ENCODE measurements around the gene SMAD2.

SMAD2 gene

DNA sequence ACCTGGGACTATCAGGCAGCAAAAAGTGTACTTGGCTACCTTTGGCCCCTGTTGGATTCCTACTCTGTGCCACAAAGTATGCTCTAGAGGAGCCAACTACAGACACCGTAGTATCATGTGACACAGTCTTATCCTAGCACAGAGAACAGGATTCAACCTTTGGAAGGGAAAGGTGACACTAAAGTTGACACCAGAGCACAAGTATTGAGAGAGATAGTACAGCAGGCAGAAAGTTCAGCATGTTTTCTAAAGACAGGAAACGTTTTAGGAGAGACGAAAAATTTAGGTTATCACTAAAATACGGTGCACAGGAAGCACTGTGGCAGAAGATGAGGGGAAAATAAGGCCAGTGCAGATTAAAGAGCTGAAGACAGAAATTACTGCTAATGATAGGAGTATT, 18.6 kb downstream of the SMAD2 start:
- Mint-ChIP-seq H3K4me3 (no peak overlapping the region), H3K4me1 (peaks cover 40% of the 10 kb centered on the region), H3K27me3 (ENCODE audit: low read depth, poor library complexity) (peaks cover 2% of the 10 kb centered on the region), H3K27ac (peak overlapping the region; percentile 79), H3K9me3 (peaks cover 42% of the 10 kb centered on the region), H3K36me3 (ENCODE audit: low read depth) (peaks cover 63% of the 10 kb centered on the region)
- DNase-seq, result no peak
- TF ChIP-seq, protein P1, sequence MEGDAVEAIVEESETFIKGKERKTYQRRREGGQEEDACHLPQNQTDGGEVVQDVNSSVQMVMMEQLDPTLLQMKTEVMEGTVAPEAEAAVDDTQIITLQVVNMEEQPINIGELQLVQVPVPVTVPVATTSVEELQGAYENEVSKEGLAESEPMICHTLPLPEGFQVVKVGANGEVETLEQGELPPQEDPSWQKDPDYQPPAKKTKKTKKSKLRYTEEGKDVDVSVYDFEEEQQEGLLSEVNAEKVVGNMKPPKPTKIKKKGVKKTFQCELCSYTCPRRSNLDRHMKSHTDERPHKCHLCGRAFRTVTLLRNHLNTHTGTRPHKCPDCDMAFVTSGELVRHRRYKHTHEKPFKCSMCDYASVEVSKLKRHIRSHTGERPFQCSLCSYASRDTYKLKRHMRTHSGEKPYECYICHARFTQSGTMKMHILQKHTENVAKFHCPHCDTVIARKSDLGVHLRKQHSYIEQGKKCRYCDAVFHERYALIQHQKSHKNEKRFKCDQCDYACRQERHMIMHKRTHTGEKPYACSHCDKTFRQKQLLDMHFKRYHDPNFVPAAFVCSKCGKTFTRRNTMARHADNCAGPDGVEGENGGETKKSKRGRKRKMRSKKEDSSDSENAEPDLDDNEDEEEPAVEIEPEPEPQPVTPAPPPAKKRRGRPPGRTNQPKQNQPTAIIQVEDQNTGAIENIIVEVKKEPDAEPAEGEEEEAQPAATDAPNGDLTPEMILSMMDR (IDR thresholded peaks at IDR 0.05), result no peak

DNA sequence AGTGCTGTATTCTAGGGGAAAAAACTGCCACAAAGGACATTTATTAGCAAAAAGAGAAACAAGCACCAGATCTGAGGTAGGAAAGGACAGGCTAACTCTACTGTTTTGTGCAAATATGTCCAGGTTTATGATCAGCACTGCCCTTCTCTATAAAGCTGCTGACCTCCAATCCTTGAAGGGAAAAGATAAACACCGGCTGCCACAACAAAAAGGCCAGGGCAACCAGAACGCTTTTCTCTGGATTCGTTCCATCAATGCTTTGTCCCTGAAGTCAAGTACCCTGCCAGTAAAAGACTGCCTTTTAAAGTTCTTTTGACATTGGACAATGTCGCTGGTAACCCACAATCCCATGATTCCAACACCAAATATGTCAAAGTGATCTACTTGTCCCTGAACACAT, 21.0 kb downstream of the SMAD2 start:
- Mint-ChIP-seq H3K27ac (peak overlapping the region; percentile 17), H3K36me3 (ENCODE audit: low read depth) (peaks cover 87% of the 10 kb centered on the region), H3K9me3 (peaks cover 66% of the 10 kb centered on the region), H3K27me3 (ENCODE audit: low read depth, poor library complexity) (peaks cover 2% of the 10 kb centered on the region), H3K4me1 (peaks cover 21% of the 10 kb centered on the region), H3K4me3 (no peak overlapping the region)
- no peak for DNase-seq
- TF ChIP-seq, protein P1 (IDR thresholded peaks at IDR 0.05), result no peak

DNA sequence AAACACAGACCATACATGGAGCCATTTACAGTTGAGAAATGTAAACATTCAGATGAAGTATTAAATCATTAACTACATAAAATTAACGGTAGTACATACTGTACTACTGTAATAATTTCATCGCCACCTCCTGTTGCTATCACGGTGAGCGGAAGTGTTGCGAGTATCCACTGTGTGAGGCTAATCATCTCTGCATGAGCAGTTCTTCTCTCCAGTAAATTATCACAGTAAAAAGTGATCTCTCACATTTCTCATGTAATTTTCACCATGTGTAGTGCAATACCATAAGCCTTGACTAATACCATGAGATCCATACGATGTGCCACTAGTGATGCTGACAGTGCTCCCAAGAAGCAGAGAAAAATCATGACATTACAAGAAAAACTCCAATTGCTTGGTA, 21.9 kb downstream of the SMAD2 start:
- no peak overlapping the region for H3K27ac Mint-ChIP-seq
- TF ChIP-seq, protein P1 (IDR thresholded peaks at IDR 0.05), result no peak
- H3K36me3 Mint-ChIP-seq (ENCODE audit: low read depth), result peaks cover 96% of the 10 kb centered on the region
- H3K9me3 Mint-ChIP-seq, result peaks cover 74% of the 10 kb centered on the region
- H3K4me1 Mint-ChIP-seq, result peaks cover 21% of the 10 kb centered on the region
- no peak overlapping the region for H3K4me3 Mint-ChIP-seq
- no peak for DNase-seq
- H3K27me3 Mint-ChIP-seq (ENCODE audit: low read depth, poor library complexity), result peaks cover 2% of the 10 kb centered on the region

DNA sequence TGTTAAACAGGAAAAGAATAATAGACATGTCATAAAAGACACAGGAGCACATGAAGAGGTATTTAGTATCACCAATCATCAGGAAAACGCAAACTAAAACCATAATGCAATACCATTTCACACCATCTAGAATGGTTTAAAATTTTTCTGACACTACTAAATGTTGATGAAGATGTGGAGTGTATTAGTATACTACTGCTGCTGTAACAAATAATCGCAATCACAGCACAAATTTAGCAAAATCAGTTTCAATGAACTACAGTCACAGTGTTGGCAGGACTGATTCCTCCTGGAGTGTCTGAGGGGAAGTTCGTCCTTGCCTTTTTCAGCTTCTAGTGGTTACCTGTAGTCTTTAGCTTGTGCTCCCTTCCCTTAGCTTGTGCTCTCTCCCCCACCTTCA, 24.1 kb downstream of the SMAD2 start:
- H3K27me3 Mint-ChIP-seq (ENCODE audit: low read depth, poor library complexity), result peaks cover 2% of the 10 kb centered on the region
- no peak overlapping the region for H3K4me3 Mint-ChIP-seq
- H3K9me3 Mint-ChIP-seq, result peaks cover 96% of the 10 kb centered on the region
- no peak for DNase-seq
- peaks cover 100% of the 10 kb centered on the region for H3K36me3 Mint-ChIP-seq (ENCODE audit: low read depth)
- TF ChIP-seq, protein P1 (IDR thresholded peaks at IDR 0.05), result no peak
- peaks cover 3% of the 10 kb centered on the region for H3K4me1 Mint-ChIP-seq
- H3K27ac Mint-ChIP-seq, result no peak overlapping the region

DNA sequence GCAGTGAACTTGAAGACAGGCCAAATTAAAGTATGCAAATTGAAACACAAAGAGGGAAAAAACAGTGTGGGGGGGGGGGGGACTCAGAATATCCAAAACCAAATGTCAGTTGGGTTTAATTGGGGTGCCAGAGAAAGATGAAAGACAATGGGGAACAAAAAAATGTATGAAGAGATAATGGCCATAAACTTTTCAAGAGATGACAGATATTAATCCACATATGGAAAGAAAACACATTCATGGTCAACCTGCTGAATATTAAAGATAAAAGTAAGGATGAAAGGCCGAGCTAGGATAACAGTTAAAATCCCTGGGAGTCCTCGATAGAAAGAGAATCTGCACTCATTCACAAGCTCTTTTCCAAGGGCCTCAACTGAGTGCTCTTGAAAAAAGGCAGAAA, 26.6 kb downstream of the SMAD2 start:
- Mint-ChIP-seq H3K27ac (no peak overlapping the region), H3K27me3 (ENCODE audit: low read depth, poor library complexity) (no peaks in the 10 kb centered on the region), H3K9me3 (peaks cover 83% of the 10 kb centered on the region), H3K4me3 (no peak overlapping the region), H3K4me1 (peaks cover 13% of the 10 kb centered on the region), H3K36me3 (ENCODE audit: low read depth) (peaks cover 86% of the 10 kb centered on the region)
- TF ChIP-seq, protein P1 (IDR thresholded peaks at IDR 0.05), result no peak
- DNase-seq, result no peak

DNA sequence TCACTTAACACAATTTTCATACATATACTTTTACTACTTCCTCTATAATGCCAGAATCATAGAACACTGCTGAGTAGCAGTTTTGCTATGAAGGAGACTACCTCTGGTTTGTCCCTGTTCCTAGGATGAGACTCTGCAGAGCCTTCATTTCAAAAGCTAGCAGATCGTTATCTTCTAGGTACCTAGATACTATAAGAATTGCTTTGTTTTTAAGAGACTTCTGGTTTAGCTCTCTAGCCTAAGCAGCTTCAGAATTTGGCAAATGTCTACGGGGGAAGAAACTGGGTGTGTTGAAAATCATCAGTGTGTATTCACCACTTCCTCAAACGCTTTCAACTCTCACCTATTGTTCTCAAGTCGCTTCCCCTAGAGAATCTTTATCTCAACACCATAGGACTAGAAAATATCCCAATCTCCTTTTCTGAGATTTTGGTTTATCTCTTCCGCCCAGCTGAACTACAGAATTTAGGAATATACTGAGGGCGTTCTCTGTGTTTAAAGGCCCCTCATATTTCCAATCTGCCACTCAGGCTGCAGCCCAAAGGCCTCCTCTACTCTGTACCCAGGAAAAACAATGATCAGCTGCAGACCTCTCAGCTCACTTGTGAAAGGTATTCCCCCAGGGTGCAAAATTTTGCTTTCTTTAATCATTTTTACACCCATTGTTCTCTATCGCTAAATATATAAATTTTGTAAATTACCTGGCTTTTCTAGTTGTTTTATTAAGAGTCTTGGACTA, 28.7 kb downstream of the SMAD2 start:
- Mint-ChIP-seq H3K9me3 (peaks cover 63% of the 10 kb centered on the region), H3K36me3 (ENCODE audit: low read depth) (peaks cover 79% of the 10 kb centered on the region)

More for the DNA sequence above, 28.7 kb downstream of the SMAD2 start:
- H3K4me1 Mint-ChIP-seq, result peaks cover 26% of the 10 kb centered on the region
- no peak overlapping the region for H3K27ac Mint-ChIP-seq
- DNase-seq, result no peak
- H3K4me3 Mint-ChIP-seq, result no peak overlapping the region
- H3K27me3 Mint-ChIP-seq (ENCODE audit: low read depth, poor library complexity), result no peaks in the 10 kb centered on the region
- TF ChIP-seq, protein P1 (IDR thresholded peaks at IDR 0.05), result no peak
